Heart left ventricle (tissue), 16 donors: ENCODE results near the gene CHST9. TPM values are rescaled to one million over a fixed set of nuclear protein-coding genes. Genes with fewer than 3 reads are reported as not detected.
A peak's percentile ranks its signal among the peaks of the same experiment; 100 is the strongest.

ENCODE experiments used
- ATAC-seq, 4 donors: fragments of 200-7000 bp; cut with Tn5 transposase; one replicate each; pipeline ENCODE4 v1.9.1; 2020 to 2022; ENCODE audit warnings: moderate library complexity in 4 of 4, mild to moderate bottlenecking in 3 of 4, moderate number of reproducible peaks in 1 of 4
- DNase-seq, 5 donors: peaks; one replicate each; pipeline ENCODE4 v3.0.0-alpha.2; 2020
- H3K27ac ChIP-seq, 12 donors: fragments of 200-600 bp; sonication (generic) in 4 of 12; one replicate each; pipeline versions ENCODE4 v1.5.0 to v1.8.0; 2016 to 2022; ENCODE audit warnings: mild to moderate bottlenecking in 2 of 12
- H3K27me3 ChIP-seq, 9 donors: fragments of 200-600 bp; sonication (generic) in 2 of 9; one replicate each; pipeline versions ENCODE4 v1.5.1 to v1.8.0; 2016 to 2022; ENCODE audit warnings: mild to moderate bottlenecking in 3 of 9
- H3K36me3 ChIP-seq, 9 donors: fragments of 200-600 bp; sonication (generic) in 2 of 9; one replicate each; pipeline versions ENCODE4 v1.5.0 to v1.8.0; 2018 to 2022; ENCODE audit warnings: mild to moderate bottlenecking in 2 of 9
- H3K4me1 ChIP-seq, 12 donors: fragments of 200-600 bp; sonication (generic) in 4 of 12; one replicate each; pipeline versions ENCODE4 v1.5.0 to v1.8.0; 2016 to 2022; ENCODE audit warnings: mild to moderate bottlenecking in 3 of 12
- H3K4me3 ChIP-seq, 12 donors: fragments of 200-600 bp; sonication (generic) in 4 of 12; one replicate each; pipeline versions ENCODE4 v1.5.0 to v1.8.0; 2017 to 2022; ENCODE audit warnings: mild to moderate bottlenecking in 9 of 12, moderate library complexity in 4 of 12
- H3K9me3 ChIP-seq, 12 donors: fragments of 200-600 bp; sonication (generic) in 4 of 12; one replicate each; pipeline versions ENCODE4 v1.5.0 to v1.8.0; 2016 to 2022; ENCODE audit warnings: mild to moderate bottlenecking in 1 of 12
- CTCF ChIP-seq, 12 donors: fragments of 200-600 bp; sonication (generic) in 4 of 12; IDR thresholded peaks; one replicate each; pipeline versions ENCODE4 v1.5.0 to v1.8.0; 2018 to 2022; ENCODE audit warnings: antibody characterized with exemption in 12 of 12, mild to moderate bottlenecking in 5 of 12
- POLR2A ChIP-seq, 2 donors: fragments of 450-650 bp; IDR thresholded peaks; one replicate each; pipeline ENCODE4 v1.6.1; 2017; ENCODE audit warnings: antibody characterized with exemption in 2 of 2, mild to moderate bottlenecking in 2 of 2, moderate library complexity in 2 of 2
- WGBS, 4 donors: extraction: QIAGEN DNeasy Blood & Tissue Kit in 2 of 4; methylation state at CpG; one replicate each; pipeline versions ENCODE4 v1.1.5 to v1.1.7; 2013 to 2018; 5-methylcytosine and 5-hydroxymethylcytosine counted together
- intact Hi-C, 10 donors: fragments of 100-400 bp; cut with DNase I; formaldehyde crosslinking; loops; one replicate each; pipeline versions ENCODE4 v1.11.1 to v1.14.2; 2022
- polyA plus RNA-seq, 2 donors: library from polyadenylated mRNA; stranded (reverse); fragments of 200-250 nt; gene quantifications; one replicate each; pipeline ENCODE4 v1.2.3, GENCODE V29; 2013
- total RNA-seq, 9 donors: library from RNA; depleted of rRNA in 2 of 9; stranded (reverse); fragments of >200 nt in 2 of 9; fragmentation: NEBNext Ultra II Directional in 3 of 9; extraction: Animal tissue kit (Norgen Biotek cat#: 25700) in 3 of 9; gene quantifications; one replicate each; pipeline versions ENCODE4 v1.1.0 to v1.2.4, GENCODE V29; 2016 to 2023
- donor health status: ischemic (EF 13 %, LVEDD 7.1; RV severe dilation, severe dysfunction).
- donor health status: healthy with polysubstance abuse.
- donor health status: DM: no; HTN: yes; CAD: no.
- donor health status: DM: no; HTN: no; CAD: no.
- donor health status: ischemic (EF 25% LVEDD 6.9; RV normal size, moderate dysfunction).
- donor health status: ischemic (EF 25% LVEDD 5.7; RV mildly dilated, moderate dysfunction).
- donor health status: healthy.
- donor health status: DM: yes; HTN: yes; CAD: no.
- donor health status: ischemic (EF 35%, LVEDD 5.7; RV mildly dilated, moderate dysfunction).
- donor health status: nonischemic (EF 11% LVEDD 7.7; RV severe dilation, severe dysfunction).
- donor health status: DM: yes; HTN: yes; CAD: no.
- donor health status: PGD.
- donor health status: ischemic (EF 29% LVEDD 5.4; RV normal size, mild dysfunction).
- donor health status: nonischemic (EF 23%, LVEDD 6.1; RV moderate dilation, normal function).

Gene CHST9
- total and polyA plus RNA-seq, 11 donors = 0.03 to 20.2 (median 4.1) TPM

GRCh38 chr18:26867471-26867870 is 317.6 kb downstream of the CHST9 start:
- Histone ChIP-seq H3K27me3 (peaks cover 0 to 26% (median 0%) of the 10 kb centered on the region in 9 donors), H3K4me3 (no peak overlapping the region), H3K36me3 (no peaks in the 10 kb centered on the region), H3K4me1 (peaks cover 0 to 23% (median 6%) of the 10 kb centered on the region in 12 donors), H3K27ac (no peak overlapping the region), H3K9me3 (no peaks in the 10 kb centered on the region)
- TF ChIP-seq CTCF (IDR thresholded peaks at IDR 0.05) (no peak), POLR2A (IDR thresholded peaks at IDR 0.05) (no peak)
- ATAC-seq = no peak
- DNase-seq = no peak
- intact Hi-C loops = no loop called here
- WGBS, 4 donors = 68 to 73% (median 71%) methylated on average over 4 of the region's 4 CpGs

GRCh38 chr18:26865557-26865956 is 319.6 kb downstream of the CHST9 start, which contains the start of gene AQP4:
TSS of gene AQP4 (minus strand) at chr18:26865707. CDS start at chr18:26865689, 18 bp downstream.
- H3K27ac ChIP-seq = peak within 1 kb of the TSS in 5 of 12 donors; percentile 11 to 80 (median 37)
- intact Hi-C loops = no loop called here
- H3K4me1 ChIP-seq = peaks cover 0 to 23% (median 6%) of the 10 kb centered on the region in 12 donors
- TF ChIP-seq CTCF (IDR thresholded peaks at IDR 0.05) (no peak), POLR2A (IDR thresholded peaks at IDR 0.05) (peak in 1 of 2 donors; percentile 19)
- DNase-seq (peak; percentile 13 to 75 (median 59)), ATAC-seq (peak; percentile 90 to 93 (median 91))
- H3K9me3 ChIP-seq = no peaks in the 10 kb centered on the region
- H3K36me3 ChIP-seq = no peaks in the 10 kb centered on the region
- peak within 1 kb of the TSS in 3 of 12 donors; percentile 10 to 30 (median 18) for H3K4me3 ChIP-seq
- peaks cover 0 to 27% (median 0%) of the 10 kb centered on the region in 9 donors for H3K27me3 ChIP-seq
- 34 to 39% (median 36%) methylated on average over 5 of the region's 5 CpGs for WGBS, 4 donors

GRCh38 chr18:26864658-26865057 is 320.4 kb downstream of the CHST9 start:
- Histone ChIP-seq H3K27ac (peak overlapping the region in 2 of 12 donors; percentile 71 to 80), H3K4me1 (peaks cover 0 to 23% (median 6%) of the 10 kb centered on the region in 12 donors), H3K9me3 (no peaks in the 10 kb centered on the region), H3K36me3 (no peaks in the 10 kb centered on the region), H3K4me3 (no peak overlapping the region), H3K27me3 (peaks cover 0 to 27% (median 0%) of the 10 kb centered on the region in 9 donors)
- no peak for ATAC-seq
- TF ChIP-seq POLR2A (IDR thresholded peaks at IDR 0.05) (no peak), CTCF (IDR thresholded peaks at IDR 0.05) (no peak)
- DNase-seq = no peak
- intact Hi-C loops = no loop called here
- WGBS, 4 donors = 72 to 76% (median 75%) methylated on average over 7 of the region's 7 CpGs

GRCh38 chr18:26863921-26864497 is 321.1 kb downstream of the CHST9 start:
- Histone ChIP-seq H3K27me3 (peaks cover 0 to 27% (median 0%) of the 10 kb centered on the region in 9 donors), H3K4me3 (peak overlapping the region in 1 of 12 donors; percentile 57), H3K36me3 (no peaks in the 10 kb centered on the region), H3K4me1 (peaks cover 0 to 17% (median 5%) of the 10 kb centered on the region in 12 donors), H3K9me3 (no peaks in the 10 kb centered on the region), H3K27ac (peak overlapping the region in 6 of 12 donors; percentile 59 to 80 (median 70))
- no peak for ATAC-seq
- DNase-seq = no peak
- 47 to 59% (median 51%) methylated on average over 9 of the region's 9 CpGs for WGBS, 4 donors
- intact Hi-C loops = no loop called here
- TF ChIP-seq CTCF (IDR thresholded peaks at IDR 0.05) = no peak
- no peak for TF ChIP-seq POLR2A (IDR thresholded peaks at IDR 0.05)
